Measurements from ENCODE around the gene BOLA3.

- TF ChIP-seq ZNF26 (tag by site-specific recombination; IDR thresholded peaks at IDR 0.05) (no peak), CTCF (tag by site-specific recombination; IDR thresholded peaks at IDR 0.05) (no peak)
Measured at GRCh38 chr2:74094291-74094690, 53.4 kb downstream of the BOLA3 start.
